Fibroblast of lung (primary cell): Measurements from ENCODE around the gene RPL19. TPM values are rescaled to one million over a fixed set of nuclear protein-coding genes. Genes with fewer than 3 reads are reported as not detected.

ENCODE experiments used
- DNase-seq, 2 donors: peaks; one replicate each; pipeline versions ENCODE4 v3.0.0 to v3.0.0-alpha.2; 2010; ENCODE audit warnings: low read depth in 2 of 2
- H2AFZ ChIP-seq: 2 replicates; pipeline ENCODE4 v1.5.1; 2012; ENCODE audit warnings: low read length, control low read depth, inconsistent platforms
- H3K27ac ChIP-seq: 2 replicates; pipeline ENCODE4 v1.5.1; 2011; ENCODE audit warnings: low read length, control low read depth; ENCODE audit not compliant: insufficient read depth
- H3K27me3 ChIP-seq: 2 replicates; pipeline ENCODE4 v1.5.1; 2011; ENCODE audit warnings: mild to moderate bottlenecking, low read length; ENCODE audit not compliant: control insufficient read depth, insufficient read depth
- H3K36me3 ChIP-seq: 2 replicates; pipeline ENCODE4 v1.5.1; 2011; ENCODE audit warnings: low read length; ENCODE audit not compliant: control insufficient read depth, insufficient read depth
- H3K4me1 ChIP-seq: 2 replicates; pipeline ENCODE4 v1.5.1; 2011; ENCODE audit warnings: low read length; ENCODE audit not compliant: control insufficient read depth, insufficient read depth; ENCODE audit errors: extremely low read depth
- H3K4me2 ChIP-seq: 2 replicates; pipeline ENCODE4 v1.5.1; 2011; ENCODE audit warnings: low read length, control low read depth; ENCODE audit not compliant: insufficient read depth; ENCODE audit errors: extremely low read depth
- H3K4me3 ChIP-seq, 4 experiments: fragments of 200-600 bp in 1 of 4; sonication (generic) in 1 of 4; replicated peaks in 1 of 4; 2 replicates each; pipeline ENCODE4 v1.5.1; 2011 to 2016; ENCODE audit warnings: low read length in 4 of 4, low read depth in 3 of 4, mild to moderate bottlenecking in 3 of 4, control low read depth in 2 of 4, inconsistent platforms in 1 of 4, mixed read lengths in 1 of 4; ENCODE audit not compliant: insufficient read depth in 1 of 4; ENCODE audit errors: control extremely low read depth in 1 of 4
- H3K79me2 ChIP-seq: 2 replicates; pipeline ENCODE4 v1.5.1; 2012; ENCODE audit warnings: mild to moderate bottlenecking, low read length, inconsistent platforms; ENCODE audit not compliant: control insufficient read depth, insufficient read depth
- H3K9ac ChIP-seq: 2 replicates; pipeline ENCODE4 v1.5.1; 2011; ENCODE audit warnings: mild to moderate bottlenecking, low read length, control low read depth; ENCODE audit not compliant: insufficient read depth
- H3K9me3 ChIP-seq: 2 replicates; pipeline ENCODE4 v1.5.1; 2012; ENCODE audit warnings: low read depth, low read length; ENCODE audit not compliant: control insufficient read depth, insufficient read depth
- H4K20me1 ChIP-seq: 2 replicates; pipeline ENCODE4 v1.5.1; 2011; ENCODE audit warnings: low read length; ENCODE audit not compliant: control insufficient read depth, insufficient read depth; ENCODE audit errors: extremely low read depth
- CTCF ChIP-seq, 2 donors: IDR thresholded peaks in 1 of 2; conservative IDR thresholded peaks in 1 of 2; 1 replicate in 1 of 2; 2 replicates in 1 of 2; pipeline ENCODE4 v1.5.1; 2011 to 2012; ENCODE audit warnings: low read length in 2 of 2, control low read depth in 1 of 2, inconsistent platforms in 1 of 2, low read depth in 1 of 2, mild to moderate bottlenecking in 1 of 2
- EZH2 ChIP-seq: IDR thresholded peaks from 2 replicates; pipeline ENCODE4 v1.5.1; 2012; ENCODE audit warnings: low read length, control low read depth, mild to moderate bottlenecking; ENCODE audit errors: missing control alignments
- polyA plus RNA-seq, 2 donors: library from polyadenylated mRNA; depleted of rRNA in 1 of 2; stranded (reverse) in 1 of 2; unstranded in 1 of 2; fragments of >200 nt; gene quantifications; 2 replicates each; pipeline ENCODE4 v1.2.1, GENCODE V29; 2011 to 2012; ENCODE audit warnings: missing spikeins in 1 of 2
- total RNA-seq: library from RNA; depleted of rRNA; stranded (reverse); fragments of >200 nt; gene quantifications from 2 replicates; pipeline ENCODE4 v1.2.1, GENCODE V29; 2014

Gene RPL19
- total and polyA plus RNA-seq, 2 donors (not counting 1 experiment from before 2014, with no cell fraction given): 1,378 to 1,814 TPM

- Histone ChIP-seq H3K9me3 (no peaks in the 10 kb centered on the region), H3K27ac (no peak overlapping the region), H3K36me3 (peaks cover 20% of the 10 kb centered on the region), H3K4me2 (no peak overlapping the region), H3K27me3 (no peaks in the 10 kb centered on the region), H3K4me1 (no peaks in the 10 kb centered on the region), H2AFZ (no peak overlapping the region), H3K4me3 (no peak overlapping the region), H3K79me2 (no peaks in the 10 kb centered on the region), H3K9ac (no peak overlapping the region), H4K20me1 (no peaks in the 10 kb centered on the region)
- no peak for DNase-seq
- no peak for TF ChIP-seq CTCF (conservative IDR thresholded peaks at IDR 0.05 in 1 of 2, IDR thresholded peaks at IDR 0.05 in 1 of 2; ENCODE audit: low read depth in 1 of 2, low read length in 2 of 2)
- TF ChIP-seq EZH2: no peak
Measured at GRCh38 chr17:39177256-39177655, 22.8 kb upstream of the RPL19 start.

- H3K9me3 ChIP-seq: no peaks in the 10 kb centered on the region
- H3K4me3 ChIP-seq: no peak overlapping the region
- no peaks in the 10 kb centered on the region for H3K79me2 ChIP-seq
- H4K20me1 ChIP-seq: no peaks in the 10 kb centered on the region
- no peaks in the 10 kb centered on the region for H3K27me3 ChIP-seq
- H3K4me2 ChIP-seq: no peak overlapping the region
- no peak overlapping the region for H2AFZ ChIP-seq
- H3K27ac ChIP-seq: no peak overlapping the region
- H3K36me3 ChIP-seq: peaks cover 23% of the 10 kb centered on the region
- H3K9ac ChIP-seq: no peak overlapping the region
- no peak for TF ChIP-seq CTCF (conservative IDR thresholded peaks at IDR 0.05 in 1 of 2, IDR thresholded peaks at IDR 0.05 in 1 of 2; ENCODE audit: low read depth in 1 of 2, low read length in 2 of 2)
- TF ChIP-seq EZH2: no peak
- H3K4me1 ChIP-seq: no peaks in the 10 kb centered on the region
- DNase-seq: peak in 1 of 2 donors; percentile 28
Measured at GRCh38 chr17:39178536-39178935, 21.5 kb upstream of the RPL19 start.

- no peak for DNase-seq
- H3K9me3 ChIP-seq: no peaks in the 10 kb centered on the region
- TF ChIP-seq EZH2 (no peak), CTCF (conservative IDR thresholded peaks at IDR 0.05 in 1 of 2, IDR thresholded peaks at IDR 0.05 in 1 of 2; ENCODE audit: low read depth in 1 of 2, low read length in 2 of 2) (no peak)
- H4K20me1 ChIP-seq: no peaks in the 10 kb centered on the region
- no peaks in the 10 kb centered on the region for H3K4me1 ChIP-seq
- peaks cover 24% of the 10 kb centered on the region for H3K36me3 ChIP-seq
- no peak overlapping the region for H3K4me3 ChIP-seq
- H3K79me2 ChIP-seq: no peaks in the 10 kb centered on the region
- H3K4me2 ChIP-seq: no peak overlapping the region
- H3K27me3 ChIP-seq: no peaks in the 10 kb centered on the region
- no peak overlapping the region for H2AFZ ChIP-seq
- no peak overlapping the region for H3K27ac ChIP-seq
- no peak overlapping the region for H3K9ac ChIP-seq
Measured at GRCh38 chr17:39181303-39181702, 18.8 kb upstream of the RPL19 start.
